ENCODE results near the gene CD300LF. TPM values are rescaled to one million over a fixed set of nuclear protein-coding genes. Genes with fewer than 3 reads are reported as not detected.

The CD300LF gene
- total and polyA plus RNA-seq, 4 donors, result 0.13 to 1.9 (median 1.0) TPM

GRCh38 chr17:74691151-74691550 lies 21.6 kb downstream of the CD300LF start:
- Histone ChIP-seq H3K9ac (ENCODE audit: low read depth in 1 of 2, low read length in 2 of 2) (no peak overlapping the region), H3K4me3 (ENCODE audit: low read depth in 1 of 3, low read length in 3 of 3) (no peak overlapping the region), H3K36me3 (ENCODE audit: control insufficient read depth in 4 of 4, insufficient read depth in 3 of 4, low read depth in 1 of 4, low read length in 3 of 4) (no peaks in the 10 kb centered on the region), H3K27ac (ENCODE audit: low read depth in 1 of 2, low read length in 2 of 2) (no peak overlapping the region), H3K4me1 (ENCODE audit: control insufficient read depth in 4 of 4, insufficient read depth in 4 of 4, low read length in 3 of 4) (no peaks in the 10 kb centered on the region), H3K27me3 (ENCODE audit: control insufficient read depth in 4 of 4, insufficient read depth in 4 of 4, low read length in 3 of 4) (no peaks in the 10 kb centered on the region), H3K9me3 (ENCODE audit: control insufficient read depth in 4 of 4, low read length in 3 of 4) (no peaks in the 10 kb centered on the region)
- WGBS, result 79% methylated on average over 8 of the region's 8 CpGs
- no peak for DNase-seq (ENCODE audit: low spot score)
- TF ChIP-seq HNF4G (IDR thresholded peaks at IDR 0.05) (no peak), HNF4A (conservative IDR thresholded peaks at IDR 0.05) (no peak), REST (IDR thresholded peaks at IDR 0.05) (no peak), RXRA (IDR thresholded peaks at IDR 0.05) (no peak), FOXA2 (IDR thresholded peaks at IDR 0.05) (no peak), GABPA (IDR thresholded peaks at IDR 0.05 in 1 of 2, conservative IDR thresholded peaks at IDR 0.05 in 1 of 2) (no peak), FOXA1 (IDR thresholded peaks at IDR 0.05) (no peak), TAF1 (conservative IDR thresholded peaks at IDR 0.05) (no peak), ATF3 (IDR thresholded peaks at IDR 0.05) (no peak), MAX (IDR thresholded peaks at IDR 0.05) (no peak), ZBTB33 (IDR thresholded peaks at IDR 0.05) (no peak)

GRCh38 chr17:74690409-74690825 lies 22.3 kb downstream of the CD300LF start:
- 70% methylated on average over 6 of the region's 6 CpGs for WGBS
- Histone ChIP-seq H3K27me3 (ENCODE audit: control insufficient read depth in 4 of 4, insufficient read depth in 4 of 4, low read length in 3 of 4) (peaks cover 0 to 4% (median 0%) of the 10 kb centered on the region in 4 donors), H3K36me3 (ENCODE audit: control insufficient read depth in 4 of 4, insufficient read depth in 3 of 4, low read depth in 1 of 4, low read length in 3 of 4) (no peaks in the 10 kb centered on the region), H3K9ac (ENCODE audit: low read depth in 1 of 2, low read length in 2 of 2) (no peak overlapping the region), H3K4me3 (ENCODE audit: low read depth in 1 of 3, low read length in 3 of 3) (no peak overlapping the region), H3K4me1 (ENCODE audit: control insufficient read depth in 4 of 4, insufficient read depth in 4 of 4, low read length in 3 of 4) (no peaks in the 10 kb centered on the region), H3K9me3 (ENCODE audit: control insufficient read depth in 4 of 4, low read length in 3 of 4) (no peaks in the 10 kb centered on the region), H3K27ac (ENCODE audit: low read depth in 1 of 2, low read length in 2 of 2) (no peak overlapping the region)
- no peak for DNase-seq (ENCODE audit: low spot score)
- no peak for TF ChIP-seq YY1 (IDR thresholded peaks at IDR 0.05)
- no peak for TF ChIP-seq NR2F2 (IDR thresholded peaks at IDR 0.05)
- TF ChIP-seq SP1 (IDR thresholded peaks at IDR 0.05), result no peak
- no peak for TF ChIP-seq ATF3 (IDR thresholded peaks at IDR 0.05)
- no peak for TF ChIP-seq FOXA1 (IDR thresholded peaks at IDR 0.05)

All from liver (tissue), 9 donors.